CD4-positive, alpha-beta T cell (primary cell): ENCODE data around the gene P2RY12. TPM values are rescaled to one million over a fixed set of nuclear protein-coding genes. Genes with fewer than 3 reads are reported as not detected.

ENCODE experiments used
- ATAC-seq: fragments of 200-7000 bp; cut with Tn5 transposase; one replicate; pipeline ENCODE4 v1.10.0; 2022; ENCODE audit warnings: mild to moderate bottlenecking; ENCODE audit not compliant: poor library complexity
- CTCF ChIA-PET: fragments of 350-600 bp; sonication (Branson Sonifier 250); formaldehyde crosslinking; loops from one replicate; lab custom pipeline; 2021; ENCODE audit warnings: antibody characterized with exemption, inconsistent platforms; lab: Charles Lee
- POLR2A ChIA-PET: fragments of 350-600 bp; sonication (Branson Sonifier 250); formaldehyde crosslinking; loops from one replicate; lab custom pipeline; 2021; ENCODE audit warnings: antibody characterized with exemption, inconsistent platforms; lab: Charles Lee
- DNase-seq, 14 experiments: peaks; one replicate each; pipeline ENCODE4 v3.0.0-alpha.2; 2013 to 2020; ENCODE audit warnings: mixed read lengths in 2 of 14
- H3K27ac ChIP-seq, 2 donors: one replicate each; pipeline versions ENCODE4 v1.5.1 to v1.7.0; 2013; ENCODE audit warnings: low read length in 2 of 2, low read depth in 1 of 2, mild to moderate bottlenecking in 1 of 2
- H3K27me3 ChIP-seq, 2 experiments: 1 replicate in 1 of 2; 2 replicates in 1 of 2; pipeline versions ENCODE4 v1.6.1 to v1.7.0; 2013; ENCODE audit warnings: low read length in 2 of 2, control low read depth in 1 of 2, mild to moderate bottlenecking in 1 of 2, moderate library complexity in 1 of 2; ENCODE audit not compliant: insufficient read depth in 2 of 2, control insufficient read depth in 1 of 2
- H3K36me3 ChIP-seq: one replicate; pipeline ENCODE4 v1.6.1; 2013; ENCODE audit warnings: low read length, control low read depth; ENCODE audit not compliant: insufficient read depth
- H3K4me1 ChIP-seq: one replicate; pipeline ENCODE4 v1.6.1; 2013; ENCODE audit warnings: low read length, control low read depth; ENCODE audit not compliant: insufficient read depth
- H3K4me3 ChIP-seq: one replicate; pipeline ENCODE4 v1.5.1; 2013; ENCODE audit warnings: mild to moderate bottlenecking, low read length, moderate library complexity
- H3K9me3 ChIP-seq, 2 experiments: 1 replicate in 1 of 2; 2 replicates in 1 of 2; pipeline versions ENCODE4 v1.6.1 to v1.7.0; 2013; ENCODE audit warnings: low read length in 2 of 2, mild to moderate bottlenecking in 2 of 2, control low read depth in 1 of 2, moderate library complexity in 1 of 2; ENCODE audit not compliant: control insufficient read depth in 1 of 2, insufficient read depth in 1 of 2
- H3K27ac Mint-ChIP-seq: one replicate; pipeline ENCODE4 v1.8.0; 2020; ENCODE audit warnings: mixed read lengths
- H3K27me3 Mint-ChIP-seq: one replicate; pipeline ENCODE4 v1.8.0; 2021; ENCODE audit warnings: mixed read lengths
- H3K36me3 Mint-ChIP-seq: one replicate; pipeline ENCODE4 v1.8.0; 2021; ENCODE audit warnings: low read depth, mixed read lengths
- H3K4me1 Mint-ChIP-seq: one replicate; pipeline ENCODE4 v1.8.0; 2021; ENCODE audit warnings: low read depth, mixed read lengths
- H3K4me3 Mint-ChIP-seq: one replicate; pipeline ENCODE4 v1.8.0; 2020; ENCODE audit warnings: mild to moderate bottlenecking, mixed read lengths
- H3K9me3 Mint-ChIP-seq: one replicate; pipeline ENCODE4 v1.8.0; 2020; ENCODE audit warnings: mixed read lengths
- CTCF ChIP-seq: fragments of 200-600 bp; IDR thresholded peaks from one replicate; pipeline ENCODE4 v1.8.0; 2022; ENCODE audit warnings: antibody characterized with exemption, mild to moderate bottlenecking
- intact Hi-C, 2 experiments: fragments of 100-400 bp; cut with DNase I in 1 of 2; cut with micrococcal nuclease in 1 of 2; formaldehyde crosslinking; loops; one replicate each; pipeline versions ENCODE4 v1.15.1 to v1.9.0; 2023 to 2025; cut with DNase I, micrococcal nuclease
- total RNA-seq, 174 experiments: library from RNA in 2 of 174; stranded (reverse) in 2 of 174; gene quantifications; one replicate each; pipeline ENCODE4 v1.2.3 and lab custom pipeline; 2021 to 2026

The P2RY12 gene
- total RNA-seq, 2 experiments from 2014 or later = not detected

DNA sequence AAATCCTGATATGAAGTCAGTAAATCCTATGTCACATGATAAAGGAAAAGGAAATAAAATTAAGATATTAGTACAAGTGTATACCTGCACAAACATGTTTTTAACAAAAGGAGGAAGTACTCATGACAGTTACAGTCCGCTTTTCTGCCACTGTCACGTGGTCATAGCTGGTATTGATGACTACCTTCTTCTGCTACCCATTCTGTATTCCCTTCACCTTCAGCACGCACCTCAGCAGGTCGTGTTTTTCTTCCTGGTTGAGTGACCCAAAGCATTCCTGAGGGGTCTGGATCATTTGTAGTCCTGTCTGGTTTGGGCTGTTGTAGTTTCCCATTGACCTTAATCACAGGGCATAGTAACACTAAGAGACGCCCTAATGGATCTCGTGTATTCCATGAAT, 35.3 kb upstream of the P2RY12 start:
- Mint-ChIP-seq H3K27ac (no peak overlapping the region), H3K36me3 (no peaks in the 10 kb centered on the region), H3K4me3 (no peak overlapping the region), H3K27me3 (no peaks in the 10 kb centered on the region), H3K4me1 (no peaks in the 10 kb centered on the region), H3K9me3 (no peaks in the 10 kb centered on the region)
- no peaks in the 10 kb centered on the region for H3K27me3 ChIP-seq
- ChIA-PET CTCF (no interaction called here), POLR2A (no interaction called here)
- no peaks in the 10 kb centered on the region for H3K9me3 ChIP-seq
- DNase-seq = no peak
- TF ChIP-seq CTCF = no peak
- no peaks in the 10 kb centered on the region for H3K4me1 ChIP-seq
- intact Hi-C loops = no loop called here
- no peak overlapping the region for H3K4me3 ChIP-seq
- no peaks in the 10 kb centered on the region for H3K36me3 ChIP-seq
- no peak for ATAC-seq
- no peak overlapping the region for H3K27ac ChIP-seq

DNA sequence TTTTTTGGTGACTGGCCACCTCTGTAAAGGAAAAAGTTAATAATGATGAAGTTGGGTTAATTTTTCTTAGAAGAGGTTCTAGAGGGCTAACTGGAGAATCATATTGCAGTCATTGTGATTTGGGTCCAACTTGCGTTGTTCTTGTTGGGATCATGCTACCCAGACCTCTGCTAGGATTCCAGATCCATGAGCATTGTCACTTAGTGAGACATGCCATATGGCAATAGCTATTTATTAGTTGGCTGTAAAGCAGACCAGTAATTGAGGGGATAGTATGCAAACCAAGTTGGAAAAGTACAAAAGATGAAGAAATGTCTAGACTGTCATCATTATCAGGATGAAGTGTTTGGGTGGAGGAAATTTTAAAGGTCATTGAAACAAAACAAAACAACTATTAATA, 30.7 kb upstream of the P2RY12 start:
- Histone ChIP-seq H3K27ac (no peak overlapping the region), H3K36me3 (no peaks in the 10 kb centered on the region), H3K4me1 (no peaks in the 10 kb centered on the region), H3K9me3 (peaks cover 0 to 3% of the 10 kb centered on the region in 2 experiments), H3K4me3 (no peak overlapping the region), H3K27me3 (no peaks in the 10 kb centered on the region)
- ATAC-seq (no peak), DNase-seq (no peak)
- H3K9me3 Mint-ChIP-seq = no peaks in the 10 kb centered on the region
- intact Hi-C loops = no loop called here
- POLR2A ChIA-PET = no interaction called here
- CTCF ChIA-PET = no interaction called here
- H3K27me3 Mint-ChIP-seq = no peaks in the 10 kb centered on the region
- H3K4me3 Mint-ChIP-seq = no peak overlapping the region
- no peaks in the 10 kb centered on the region for H3K4me1 Mint-ChIP-seq
- TF ChIP-seq CTCF = no peak
- H3K36me3 Mint-ChIP-seq = no peaks in the 10 kb centered on the region
- no peak overlapping the region for H3K27ac Mint-ChIP-seq

- no peak for TF ChIP-seq CTCF
- DNase-seq (no peak), ATAC-seq (no peak)
- no peak overlapping the region for H3K27ac Mint-ChIP-seq
- Histone ChIP-seq H3K27ac (no peak overlapping the region), H3K9me3 (peaks cover 0 to 3% of the 10 kb centered on the region in 2 experiments), H3K4me3 (no peak overlapping the region), H3K36me3 (no peaks in the 10 kb centered on the region), H3K4me1 (no peaks in the 10 kb centered on the region), H3K27me3 (no peaks in the 10 kb centered on the region)
- H3K27me3 Mint-ChIP-seq = no peaks in the 10 kb centered on the region
- CTCF ChIA-PET = no interaction called here
- no peaks in the 10 kb centered on the region for H3K9me3 Mint-ChIP-seq
- intact Hi-C loops = no loop called here
- POLR2A ChIA-PET = no interaction called here
- no peaks in the 10 kb centered on the region for H3K4me1 Mint-ChIP-seq
- no peaks in the 10 kb centered on the region for H3K36me3 Mint-ChIP-seq
- no peak overlapping the region for H3K4me3 Mint-ChIP-seq
Measured at GRCh38 chr3:151412989-151413388, 28.4 kb upstream of the P2RY12 start.
